Parathyroid adenoma (tissue), 2 donors: ENCODE measurements around the gene ACAN.

Experiments used
- H2AFZ ChIP-seq: fragments of 300-600 bp; sonication (generic); one replicate; pipeline ENCODE4 v1.7.0; 2017; ENCODE audit warnings: antibody characterized with exemption, mild to moderate bottlenecking
- H3K27ac ChIP-seq: fragments of 300-600 bp; sonication (generic); one replicate; pipeline ENCODE4 v1.7.0; 2017
- H3K27me3 ChIP-seq: fragments of 300-600 bp; sonication (generic); one replicate; pipeline ENCODE4 v1.7.0; 2017; ENCODE audit warnings: low read length; ENCODE audit not compliant: control insufficient read depth, insufficient read depth
- H3K36me3 ChIP-seq: fragments of 300-600 bp; sonication (generic); one replicate; pipeline ENCODE4 v1.7.0; 2017; ENCODE audit warnings: low read length; ENCODE audit not compliant: control insufficient read depth, insufficient read depth
- H3K4me1 ChIP-seq: fragments of 300-600 bp; sonication (generic); one replicate; pipeline ENCODE4 v1.7.0; 2017; ENCODE audit warnings: control low read depth
- H3K4me2 ChIP-seq: fragments of 300-600 bp; sonication (generic); one replicate; pipeline ENCODE4 v1.7.0; 2017; ENCODE audit warnings: low read length
- H3K4me3 ChIP-seq: fragments of 300-600 bp; sonication (generic); one replicate; pipeline ENCODE4 v1.7.0; 2017; ENCODE audit warnings: low read depth, low read length
- H3K79me2 ChIP-seq: fragments of 300-600 bp; sonication (generic); one replicate; pipeline ENCODE4 v1.7.0; 2017; ENCODE audit warnings: control low read depth
- H3K9ac ChIP-seq: fragments of 300-600 bp; sonication (generic); one replicate; pipeline ENCODE4 v1.7.0; 2017; ENCODE audit warnings: mild to moderate bottlenecking
- H3K9me3 ChIP-seq: fragments of 300-600 bp; sonication (generic); one replicate; pipeline ENCODE4 v1.7.0; 2017; ENCODE audit warnings: low read length; ENCODE audit not compliant: control insufficient read depth
- CTCF ChIP-seq: fragments of 300-600 bp; sonication (generic); IDR thresholded peaks from one replicate; pipeline ENCODE4 v1.7.0; 2017; ENCODE audit warnings: antibody characterized with exemption, mild to moderate bottlenecking
- donor health status: primary hyperparathyroidism.

ACAN gene

DNA sequence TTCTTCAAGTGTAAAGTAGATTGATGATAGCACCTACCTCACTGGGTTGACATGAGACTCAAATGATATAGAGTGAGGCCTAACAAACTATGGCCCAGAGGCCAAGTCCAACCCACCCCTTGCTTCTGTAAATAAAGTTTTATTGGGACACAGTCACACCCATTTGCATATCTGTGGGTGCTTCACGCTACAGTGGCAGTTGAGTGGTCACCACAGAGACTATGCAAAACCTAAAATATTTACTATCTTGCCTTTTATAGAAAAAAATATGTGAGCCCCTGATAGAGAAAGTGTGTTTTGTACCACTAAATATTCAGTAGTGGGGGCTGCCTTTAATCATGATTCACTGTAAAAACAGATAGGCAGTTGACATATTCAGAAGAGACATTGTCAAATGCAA lies 38.0 kb downstream of the ACAN start:
- no peak overlapping the region for H3K27ac ChIP-seq

DNA sequence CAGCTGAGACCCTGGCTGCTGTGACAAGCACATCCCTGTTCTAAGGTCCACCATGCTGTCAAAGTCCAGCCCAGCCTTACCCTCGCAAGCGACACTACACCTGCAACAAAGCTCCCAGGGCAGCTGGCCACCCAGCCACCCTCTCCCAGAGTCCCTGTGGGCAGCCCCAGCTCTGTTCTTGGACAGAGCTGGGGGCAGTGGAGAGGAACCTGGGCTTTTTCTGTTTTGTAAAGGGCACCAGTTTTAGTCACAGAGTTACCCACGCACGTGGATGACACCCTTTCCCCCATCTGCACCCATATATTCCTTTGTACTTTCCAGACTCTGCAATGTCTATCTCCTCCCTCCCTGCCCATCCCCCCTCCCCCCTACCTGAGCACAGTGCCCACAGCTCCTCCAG lies 38.9 kb downstream of the ACAN start:
- no peak for TF ChIP-seq CTCF
- Histone ChIP-seq H3K9me3 (no peaks in the 10 kb centered on the region), H3K4me3 (no peak overlapping the region), H3K4me1 (no peaks in the 10 kb centered on the region), H3K27me3 (no peaks in the 10 kb centered on the region), H3K27ac (no peak overlapping the region), H3K36me3 (no peaks in the 10 kb centered on the region), H2AFZ (no peak overlapping the region), H3K4me2 (no peak overlapping the region), H3K79me2 (no peaks in the 10 kb centered on the region), H3K9ac (no peak overlapping the region)

More for the DNA sequence above, 38.0 kb downstream of the ACAN start:
- no peaks in the 10 kb centered on the region for H3K4me1 ChIP-seq
- H3K4me2 ChIP-seq, result no peak overlapping the region
- H3K9ac ChIP-seq, result no peak overlapping the region
- H3K9me3 ChIP-seq, result no peaks in the 10 kb centered on the region
- no peaks in the 10 kb centered on the region for H3K79me2 ChIP-seq
- no peaks in the 10 kb centered on the region for H3K27me3 ChIP-seq
- no peaks in the 10 kb centered on the region for H3K36me3 ChIP-seq
- H2AFZ ChIP-seq, result no peak overlapping the region
- TF ChIP-seq CTCF, result no peak
- H3K4me3 ChIP-seq, result no peak overlapping the region

DNA sequence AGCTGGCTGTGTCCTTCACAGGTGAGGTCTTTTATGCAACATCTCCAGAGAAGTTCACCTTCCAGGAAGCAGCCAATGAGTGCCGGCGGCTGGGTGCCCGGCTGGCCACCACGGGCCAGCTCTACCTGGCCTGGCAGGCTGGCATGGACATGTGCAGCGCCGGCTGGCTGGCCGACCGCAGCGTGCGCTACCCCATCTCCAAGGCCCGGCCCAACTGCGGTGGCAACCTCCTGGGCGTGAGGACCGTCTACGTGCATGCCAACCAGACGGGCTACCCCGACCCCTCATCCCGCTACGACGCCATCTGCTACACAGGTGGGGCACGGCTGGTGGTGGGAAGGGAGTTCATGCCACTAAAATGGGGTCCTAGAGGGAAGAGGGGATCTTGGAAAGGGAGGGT lies 40.1 kb downstream of the ACAN start:
- Histone ChIP-seq H3K79me2 (no peaks in the 10 kb centered on the region), H3K27ac (no peak overlapping the region)
- TF ChIP-seq CTCF, result no peak

GRCh38 chr15:88844749-88845386 lies 41.6 kb downstream of the ACAN start:
- H3K27ac ChIP-seq, result no peak overlapping the region
- H3K27me3 ChIP-seq, result no peaks in the 10 kb centered on the region
- no peak overlapping the region for H3K4me3 ChIP-seq
- no peaks in the 10 kb centered on the region for H3K9me3 ChIP-seq
- no peak overlapping the region for H2AFZ ChIP-seq
- H3K36me3 ChIP-seq, result no peaks in the 10 kb centered on the region
- H3K4me2 ChIP-seq, result no peak overlapping the region
- no peak overlapping the region for H3K9ac ChIP-seq
- no peak for TF ChIP-seq CTCF
- H3K79me2 ChIP-seq, result no peaks in the 10 kb centered on the region
- no peaks in the 10 kb centered on the region for H3K4me1 ChIP-seq

More for the DNA sequence above, 40.1 kb downstream of the ACAN start:
- Histone ChIP-seq H3K4me1 (no peaks in the 10 kb centered on the region), H3K9me3 (no peaks in the 10 kb centered on the region), H3K4me2 (no peak overlapping the region), H3K36me3 (no peaks in the 10 kb centered on the region), H3K4me3 (no peak overlapping the region), H3K27me3 (no peaks in the 10 kb centered on the region), H3K9ac (no peak overlapping the region), H2AFZ (no peak overlapping the region)

DNA sequence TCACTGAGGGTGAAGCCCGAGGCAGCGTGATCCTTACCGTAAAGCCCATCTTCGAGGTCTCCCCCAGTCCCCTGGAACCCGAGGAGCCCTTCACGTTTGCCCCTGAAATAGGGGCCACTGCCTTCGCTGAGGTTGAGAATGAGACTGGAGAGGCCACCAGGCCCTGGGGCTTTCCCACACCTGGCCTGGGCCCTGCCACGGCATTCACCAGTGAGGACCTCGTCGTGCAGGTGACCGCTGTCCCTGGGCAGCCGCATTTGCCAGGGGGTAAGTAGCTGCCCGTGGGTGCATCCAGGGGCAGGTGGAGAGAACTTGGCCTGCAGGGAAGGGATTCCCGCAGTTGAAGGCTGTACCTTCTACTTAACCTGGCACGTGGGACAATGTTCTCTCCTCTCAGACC lies 42.4 kb downstream of the ACAN start:
- no peak overlapping the region for H3K27ac ChIP-seq

More for the DNA sequence above, 42.4 kb downstream of the ACAN start:
- Histone ChIP-seq H3K9me3 (no peaks in the 10 kb centered on the region), H3K4me1 (no peaks in the 10 kb centered on the region), H2AFZ (no peak overlapping the region), H3K36me3 (no peaks in the 10 kb centered on the region), H3K79me2 (no peaks in the 10 kb centered on the region), H3K9ac (no peak overlapping the region), H3K27me3 (no peaks in the 10 kb centered on the region), H3K4me3 (no peak overlapping the region), H3K4me2 (no peak overlapping the region)
- no peak for TF ChIP-seq CTCF
